PC-3 (cell line): ENCODE data around the gene EEF1A2.

Source experiments
- EZH2 ChIP-seq: fragments of 300-600 bp; sonication (generic); IDR thresholded peaks from one replicate; pipeline ENCODE4 v1.6.1; 2017; ENCODE audit warnings: antibody characterized with exemption, mild to moderate bottlenecking, low read length; ENCODE audit not compliant: unreplicated experiment
- TF ChIP-seq, protein P1 (sequence below): fragments of 300-600 bp; sonication (generic); conservative IDR thresholded peaks from 2 replicates; pipeline ENCODE4 v1.5.1; 2017; ENCODE audit warnings: antibody characterized with exemption, low read depth, mild to moderate bottlenecking, low read length

DNA sequence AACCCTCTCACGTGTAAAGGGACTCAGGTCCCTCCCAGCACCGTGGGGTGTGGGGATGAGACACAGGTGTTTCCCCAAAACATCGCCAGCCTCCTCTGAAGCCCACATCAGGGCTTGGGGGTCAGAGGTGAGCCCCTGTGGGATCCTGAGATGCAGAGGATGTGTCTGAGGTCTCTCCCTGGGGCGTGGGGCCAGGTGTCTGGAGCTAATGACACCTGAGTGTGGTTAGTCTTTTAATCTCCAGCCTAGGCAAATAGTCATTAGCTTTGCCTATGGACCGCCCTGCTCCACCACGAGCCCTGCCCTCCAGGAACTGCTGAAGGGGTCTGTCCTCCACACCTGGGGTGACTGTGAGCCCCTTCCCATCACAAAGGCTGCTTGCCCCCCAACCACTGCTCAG, 46.9 kb upstream of the EEF1A2 start:
- TF ChIP-seq, protein P1, sequence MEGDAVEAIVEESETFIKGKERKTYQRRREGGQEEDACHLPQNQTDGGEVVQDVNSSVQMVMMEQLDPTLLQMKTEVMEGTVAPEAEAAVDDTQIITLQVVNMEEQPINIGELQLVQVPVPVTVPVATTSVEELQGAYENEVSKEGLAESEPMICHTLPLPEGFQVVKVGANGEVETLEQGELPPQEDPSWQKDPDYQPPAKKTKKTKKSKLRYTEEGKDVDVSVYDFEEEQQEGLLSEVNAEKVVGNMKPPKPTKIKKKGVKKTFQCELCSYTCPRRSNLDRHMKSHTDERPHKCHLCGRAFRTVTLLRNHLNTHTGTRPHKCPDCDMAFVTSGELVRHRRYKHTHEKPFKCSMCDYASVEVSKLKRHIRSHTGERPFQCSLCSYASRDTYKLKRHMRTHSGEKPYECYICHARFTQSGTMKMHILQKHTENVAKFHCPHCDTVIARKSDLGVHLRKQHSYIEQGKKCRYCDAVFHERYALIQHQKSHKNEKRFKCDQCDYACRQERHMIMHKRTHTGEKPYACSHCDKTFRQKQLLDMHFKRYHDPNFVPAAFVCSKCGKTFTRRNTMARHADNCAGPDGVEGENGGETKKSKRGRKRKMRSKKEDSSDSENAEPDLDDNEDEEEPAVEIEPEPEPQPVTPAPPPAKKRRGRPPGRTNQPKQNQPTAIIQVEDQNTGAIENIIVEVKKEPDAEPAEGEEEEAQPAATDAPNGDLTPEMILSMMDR = no peak
- no peak for TF ChIP-seq EZH2
